HL-60 (cell line): ENCODE measurements around the gene RNLS.

Source experiments
- DNase-seq, 2 experiments: peaks; one replicate each; pipeline ENCODE4 v3.0.0-alpha.2; 2010 to 2020; ENCODE audit warnings: low read depth in 1 of 2, low spot score in 1 of 2
- H3K27ac ChIP-seq: fragments of 250-450 bp; sonication (Bioruptor Pico); replicated peaks from 2 replicates; pipeline ENCODE4 v1.5.1; 2020; ENCODE audit warnings: mild to moderate bottlenecking, moderate library complexity
- H3K27me3 ChIP-seq: fragments of 250-450 bp; sonication (Bioruptor Pico); 2 replicates; pipeline ENCODE4 v1.5.1; 2021; ENCODE audit warnings: mild to moderate bottlenecking, moderate library complexity; ENCODE audit not compliant: insufficient read depth, poor library complexity, severe bottlenecking
- H3K4me3 ChIP-seq: replicated peaks from 2 replicates; pipeline ENCODE4 v1.5.1; 2011; ENCODE audit warnings: mild to moderate bottlenecking, control low read depth, low read length; ENCODE audit not compliant: insufficient read depth
- GABPA ChIP-seq: IDR thresholded peaks from 2 replicates; pipeline ENCODE4 v1.6.1; 2012; ENCODE audit warnings: low read depth
- POLR2AphosphoS5 ChIP-seq: IDR thresholded peaks from 2 replicates; pipeline ENCODE4 v1.6.1; 2012; ENCODE audit warnings: low read depth
- REST ChIP-seq: IDR thresholded peaks from 2 replicates; pipeline ENCODE4 v1.6.1; 2012; ENCODE audit warnings: low read depth; ENCODE audit not compliant: insufficient replicate concordance
- SPI1 ChIP-seq: IDR thresholded peaks from 2 replicates; pipeline ENCODE4 v1.6.1; 2012; ENCODE audit warnings: low read depth, mild to moderate bottlenecking, borderline replicate concordance
- TF ChIP-seq, protein P1 (sequence below): IDR thresholded peaks from one replicate; pipeline ENCODE4 v1.5.1; 2011; ENCODE audit warnings: low read length, control low read depth, inconsistent platforms; ENCODE audit not compliant: insufficient read depth

The RNLS gene

GRCh38 chr10:88620441-88620840, 37.3 kb upstream of the RNLS start:
- H3K27me3 ChIP-seq = no peaks in the 10 kb centered on the region
- H3K4me3 ChIP-seq = no peak overlapping the region
- TF ChIP-seq SPI1 (no peak), REST (no peak), GABPA (no peak), POLR2AphosphoS5 (no peak)
- TF ChIP-seq, protein P1, sequence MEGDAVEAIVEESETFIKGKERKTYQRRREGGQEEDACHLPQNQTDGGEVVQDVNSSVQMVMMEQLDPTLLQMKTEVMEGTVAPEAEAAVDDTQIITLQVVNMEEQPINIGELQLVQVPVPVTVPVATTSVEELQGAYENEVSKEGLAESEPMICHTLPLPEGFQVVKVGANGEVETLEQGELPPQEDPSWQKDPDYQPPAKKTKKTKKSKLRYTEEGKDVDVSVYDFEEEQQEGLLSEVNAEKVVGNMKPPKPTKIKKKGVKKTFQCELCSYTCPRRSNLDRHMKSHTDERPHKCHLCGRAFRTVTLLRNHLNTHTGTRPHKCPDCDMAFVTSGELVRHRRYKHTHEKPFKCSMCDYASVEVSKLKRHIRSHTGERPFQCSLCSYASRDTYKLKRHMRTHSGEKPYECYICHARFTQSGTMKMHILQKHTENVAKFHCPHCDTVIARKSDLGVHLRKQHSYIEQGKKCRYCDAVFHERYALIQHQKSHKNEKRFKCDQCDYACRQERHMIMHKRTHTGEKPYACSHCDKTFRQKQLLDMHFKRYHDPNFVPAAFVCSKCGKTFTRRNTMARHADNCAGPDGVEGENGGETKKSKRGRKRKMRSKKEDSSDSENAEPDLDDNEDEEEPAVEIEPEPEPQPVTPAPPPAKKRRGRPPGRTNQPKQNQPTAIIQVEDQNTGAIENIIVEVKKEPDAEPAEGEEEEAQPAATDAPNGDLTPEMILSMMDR = no peak
- H3K27ac ChIP-seq = no peak overlapping the region
- no peak for DNase-seq

GRCh38 chr10:88618496-88618895, 35.4 kb upstream of the RNLS start:
- Histone ChIP-seq H3K4me3 (no peak overlapping the region), H3K27me3 (no peaks in the 10 kb centered on the region), H3K27ac (no peak overlapping the region)
- DNase-seq = no peak
- TF ChIP-seq, protein P1 = no peak
- TF ChIP-seq POLR2AphosphoS5 = no peak
- no peak for TF ChIP-seq SPI1
- no peak for TF ChIP-seq REST
- no peak for TF ChIP-seq GABPA

- no peaks in the 10 kb centered on the region for H3K27me3 ChIP-seq
- no peak for TF ChIP-seq SPI1
- TF ChIP-seq, protein P1 = no peak
- no peak overlapping the region for H3K27ac ChIP-seq
- no peak for DNase-seq
- H3K4me3 ChIP-seq = no peak overlapping the region
These were observed 34.7 kb upstream of the RNLS start for GRCh38 chr10:88617772-88618300.

DNA sequence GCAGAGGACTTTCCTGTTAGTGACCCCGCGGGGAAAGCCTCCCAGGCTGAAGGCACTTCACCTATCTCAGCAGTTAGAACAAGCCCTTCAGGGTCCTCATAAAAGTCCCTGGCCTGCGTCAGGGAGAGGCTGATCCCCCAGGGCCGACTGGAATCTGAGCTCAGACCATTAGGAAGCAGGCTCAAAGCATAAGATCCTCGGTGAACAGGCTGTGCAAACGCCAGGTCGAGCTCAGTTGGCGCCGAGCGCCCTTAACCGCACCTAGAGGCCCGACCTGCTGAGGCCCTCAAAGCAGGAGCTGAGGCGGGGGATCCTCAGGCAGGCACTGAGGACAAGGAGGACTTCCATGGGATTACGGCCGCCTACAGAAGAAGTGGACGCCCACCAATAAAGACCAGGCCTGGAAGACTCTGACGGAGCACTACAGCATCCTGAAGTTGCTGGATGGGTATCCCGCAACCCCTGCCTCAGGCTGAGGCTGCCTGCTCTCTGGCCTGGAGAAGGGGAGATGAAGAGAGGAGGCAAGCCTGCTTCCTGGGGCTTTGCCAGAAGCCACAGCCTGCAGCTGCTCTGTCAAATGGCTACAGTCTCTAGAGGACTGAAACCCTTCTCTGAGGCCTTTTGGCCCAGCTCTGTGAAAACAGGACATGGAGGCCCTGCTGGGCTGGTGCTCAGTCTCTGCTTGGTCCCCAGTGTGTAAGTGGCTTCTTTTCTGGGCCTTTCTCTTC, 33.3 kb upstream of the RNLS start:
- TF ChIP-seq REST (no peak), GABPA (no peak), POLR2AphosphoS5 (no peak), SPI1 (no peak)
- TF ChIP-seq, protein P1 = no peak
- H3K4me3 ChIP-seq = no peak overlapping the region
- DNase-seq = no peak
- no peaks in the 10 kb centered on the region for H3K27me3 ChIP-seq
- no peak overlapping the region for H3K27ac ChIP-seq
